Heart right ventricle (tissue), 16 donors: Measurements from ENCODE around the gene OR10K1. TPM values are rescaled to one million over a fixed set of nuclear protein-coding genes. Genes with fewer than 3 reads are reported as not detected.

Experiments
- ATAC-seq, 8 donors: fragments of 200-7000 bp; cut with Tn5 transposase; one replicate each; pipeline ENCODE4 v1.9.1; 2020; ENCODE audit warnings: mild to moderate bottlenecking in 8 of 8, moderate library complexity in 8 of 8, moderate number of reproducible peaks in 1 of 8
- DNase-seq, 2 donors: peaks; one replicate each; pipeline ENCODE4 v3.0.0-alpha.2; 2020
- H3K27ac ChIP-seq, 10 donors: fragments of 200-600 bp; sonication (generic) in 2 of 10; one replicate each; pipeline versions ENCODE4 v1.5.0 to v1.8.0; 2020 to 2022; ENCODE audit warnings: mild to moderate bottlenecking in 3 of 10
- H3K27me3 ChIP-seq, 7 donors: fragments of 200-600 bp; one replicate each; pipeline ENCODE4 v1.8.0; 2021 to 2022; ENCODE audit warnings: mild to moderate bottlenecking in 2 of 7
- H3K36me3 ChIP-seq, 9 donors: fragments of 200-600 bp; sonication (generic) in 1 of 9; one replicate each; pipeline versions ENCODE4 v1.5.0 to v1.8.0; 2020 to 2022; ENCODE audit warnings: mild to moderate bottlenecking in 2 of 9
- H3K4me1 ChIP-seq, 9 donors: fragments of 200-600 bp; sonication (generic) in 1 of 9; one replicate each; pipeline versions ENCODE4 v1.5.0 to v1.8.0; 2020 to 2022; ENCODE audit warnings: mild to moderate bottlenecking in 4 of 9
- H3K4me3 ChIP-seq, 10 donors: fragments of 200-600 bp; sonication (generic) in 2 of 10; one replicate each; pipeline versions ENCODE4 v1.5.0 to v1.8.0; 2020 to 2022; ENCODE audit warnings: mild to moderate bottlenecking in 7 of 10, moderate library complexity in 2 of 10
- H3K9me3 ChIP-seq, 11 donors: fragments of 200-600 bp in 10 of 11; sonication (generic) in 2 of 11; one replicate each; pipeline versions ENCODE4 v1.5.0 to v1.8.0; 2013 to 2022; ENCODE audit warnings: mild to moderate bottlenecking in 2 of 11, control low read depth in 1 of 11, moderate library complexity in 1 of 11
- CTCF ChIP-seq, 9 donors: fragments of 200-600 bp; sonication (generic) in 2 of 9; IDR thresholded peaks; one replicate each; pipeline versions ENCODE4 v1.5.0 to v1.8.0; 2021 to 2022; ENCODE audit warnings: antibody characterized with exemption in 9 of 9, mild to moderate bottlenecking in 5 of 9, moderate library complexity in 1 of 9
- intact Hi-C, 10 donors: fragments of 100-400 bp; cut with DNase I; formaldehyde crosslinking; loops; one replicate each; pipeline versions ENCODE4 v1.11.1 to v1.14.2; 2022
- polyA plus RNA-seq, 2 donors: library from polyadenylated mRNA; stranded (reverse); fragments of 200-250 nt; gene quantifications; one replicate each; pipeline ENCODE4 v1.2.3, GENCODE V29; 2013
- total RNA-seq, 10 donors: library from RNA; stranded (reverse); fragmentation: NEBNext Ultra II Directional in 3 of 10; extraction: Animal tissue kit (Norgen Biotek cat#: 25700) in 3 of 10; gene quantifications; one replicate each; pipeline versions ENCODE4 v1.2.1 to v1.2.4, GENCODE V29; 2021 to 2023
- donor health status: Arrhythmogenic right ventricular cardiomyopathy.
- donor health status: ischemic (EF 13 %, LVEDD 7.1; RV severe dilation, severe dysfunction).
- donor health status: healthy with polysubstance abuse.
- donor health status: DM: no; HTN: yes; CAD: no.
- donor health status: DM: no; HTN: no; CAD: no.
- donor health status: ischemic (EF 25% LVEDD 6.9; RV normal size, moderate dysfunction).
- donor health status: ischemic (EF 25% LVEDD 5.7; RV mildly dilated, moderate dysfunction).
- donor health status: healthy.
- donor health status: DM: yes; HTN: yes; CAD: no.
- donor health status: Ischemic cardiomyopathy.
- donor health status: ischemic (EF 35%, LVEDD 5.7; RV mildly dilated, moderate dysfunction).
- donor health status: nonischemic (EF 11% LVEDD 7.7; RV severe dilation, severe dysfunction).
- donor health status: DM: yes; HTN: yes; CAD: no.
- donor health status: PGD.
- donor health status: ischemic (EF 29% LVEDD 5.4; RV normal size, mild dysfunction).
- donor health status: nonischemic (EF 23%, LVEDD 6.1; RV moderate dilation, normal function).

Gene OR10K1
- total and polyA plus RNA-seq, 12 donors = not detected

- H3K4me1 ChIP-seq = no peaks in the 10 kb centered on the region
- ATAC-seq (no peak), DNase-seq (no peak)
- H3K9me3 ChIP-seq = peaks cover 0 to 6% (median 0%) of the 10 kb centered on the region in 11 donors
- no peak overlapping the region for H3K27ac ChIP-seq
- H3K36me3 ChIP-seq = no peaks in the 10 kb centered on the region
- no peak overlapping the region for H3K4me3 ChIP-seq
- H3K27me3 ChIP-seq = peaks cover 0 to 6% (median 3%) of the 10 kb centered on the region in 7 donors
- TF ChIP-seq CTCF (IDR thresholded peaks at IDR 0.05) = no peak
- intact Hi-C loops = no loop called here
These were observed 55.3 kb downstream of the OR10K1 start for GRCh38 chr1:158516966-158517365.

Other genes with a start within 250 kb of the OR10K1 start
- not detected for gene CD1A, start 207.4 kb upstream of the OR10K1 start, total RNA-seq
- gene CD1A, start 207.4 kb upstream of the OR10K1 start, polyA plus RNA-seq = under 1 TPM in 1 of 2 donors, not detected in 1; 0.04 TPM
- gene CD1C, start 171.9 kb upstream of the OR10K1 start, total RNA-seq = 1 to 10 TPM in 1 of 10 donors, under 1 TPM in 6, not detected in 3; 0.26 to 1.2 (median 0.63) TPM
- gene CD1C, start 171.9 kb upstream of the OR10K1 start, polyA plus RNA-seq = under 1 TPM in 1 of 2 donors, not detected in 1; 0.29 TPM
- gene CD1B, start 130.3 kb upstream of the OR10K1 start, total RNA-seq = under 1 TPM in 2 of 10 donors, not detected in 8; 0.39 to 0.76 TPM
- gene CD1B, start 130.3 kb upstream of the OR10K1 start, polyA plus RNA-seq = under 1 TPM in 1 of 2 donors, not detected in 1; 0.04 TPM
- gene CD1E, start 107.9 kb upstream of the OR10K1 start, total RNA-seq = under 1 TPM in 3 of 10 donors, not detected in 7; 0.17 to 0.85 (median 0.28) TPM
- gene CD1E, start 107.9 kb upstream of the OR10K1 start, polyA plus RNA-seq = under 1 TPM in 1 of 2 donors, not detected in 1; 0.35 TPM
- gene OR10T2, start 62.4 kb upstream of the OR10K1 start, total RNA-seq = not detected
- not detected for gene OR10T2, start 62.4 kb upstream of the OR10K1 start, polyA plus RNA-seq
- not detected for gene OR10K2, start 35.6 kb upstream of the OR10K1 start, total RNA-seq
- gene OR10K2, start 35.6 kb upstream of the OR10K1 start, polyA plus RNA-seq = not detected
- not detected for gene OR10R2, start 10.4 kb downstream of the OR10K1 start, total RNA-seq
- gene OR10R2, start 10.4 kb downstream of the OR10K1 start, polyA plus RNA-seq = not detected
- gene OR6Y1, start 92.6 kb downstream of the OR10K1 start, total RNA-seq = not detected
- not detected for gene OR6Y1, start 92.6 kb downstream of the OR10K1 start, polyA plus RNA-seq
- gene OR6P1, start 108.7 kb downstream of the OR10K1 start, total RNA-seq = not detected
- not detected for gene OR6P1, start 108.7 kb downstream of the OR10K1 start, polyA plus RNA-seq
- not detected for gene OR10X1, start 118.1 kb downstream of the OR10K1 start, total RNA-seq
- gene OR10X1, start 118.1 kb downstream of the OR10K1 start, polyA plus RNA-seq = not detected
- gene OR10Z1, start 143.4 kb downstream of the OR10K1 start, total RNA-seq = not detected
- gene OR10Z1, start 143.4 kb downstream of the OR10K1 start, polyA plus RNA-seq = not detected
- 1 to 10 TPM in 1 of 10 donors, under 1 TPM in 3, not detected in 6; 0.04 to 1.2 (median 0.24) TPM for gene SPTA1, start 224.9 kb downstream of the OR10K1 start, total RNA-seq
- under 1 TPM in 1 of 2 donors, not detected in 1; 0.03 TPM for gene SPTA1, start 224.9 kb downstream of the OR10K1 start, polyA plus RNA-seq
- not detected for gene OR6K2, start 238.8 kb downstream of the OR10K1 start, total RNA-seq
- not detected for gene OR6K2, start 238.8 kb downstream of the OR10K1 start, polyA plus RNA-seq